Measurements from ENCODE around the gene UNC5A.

DNA sequence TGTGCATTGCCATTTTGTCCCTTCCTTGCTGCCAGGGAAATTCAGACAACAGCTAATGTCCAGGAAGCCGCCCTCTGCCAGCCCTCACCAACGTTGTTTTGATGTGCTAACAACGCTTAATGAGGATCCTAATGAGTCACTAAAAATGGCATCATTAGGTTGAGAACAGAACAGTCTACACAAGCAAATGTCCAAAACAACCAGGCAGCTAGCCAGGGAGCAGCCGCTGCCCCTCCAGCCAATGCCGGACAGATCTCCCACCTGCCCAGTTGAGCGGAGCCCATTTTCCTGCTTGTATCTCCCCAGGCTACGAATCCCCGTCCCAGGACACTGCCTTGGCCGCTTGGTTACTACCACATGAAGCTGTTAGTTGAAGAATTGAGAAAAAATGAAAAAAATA, 40.4 kb upstream of the UNC5A start:
- TF ChIP-seq, protein P1, sequence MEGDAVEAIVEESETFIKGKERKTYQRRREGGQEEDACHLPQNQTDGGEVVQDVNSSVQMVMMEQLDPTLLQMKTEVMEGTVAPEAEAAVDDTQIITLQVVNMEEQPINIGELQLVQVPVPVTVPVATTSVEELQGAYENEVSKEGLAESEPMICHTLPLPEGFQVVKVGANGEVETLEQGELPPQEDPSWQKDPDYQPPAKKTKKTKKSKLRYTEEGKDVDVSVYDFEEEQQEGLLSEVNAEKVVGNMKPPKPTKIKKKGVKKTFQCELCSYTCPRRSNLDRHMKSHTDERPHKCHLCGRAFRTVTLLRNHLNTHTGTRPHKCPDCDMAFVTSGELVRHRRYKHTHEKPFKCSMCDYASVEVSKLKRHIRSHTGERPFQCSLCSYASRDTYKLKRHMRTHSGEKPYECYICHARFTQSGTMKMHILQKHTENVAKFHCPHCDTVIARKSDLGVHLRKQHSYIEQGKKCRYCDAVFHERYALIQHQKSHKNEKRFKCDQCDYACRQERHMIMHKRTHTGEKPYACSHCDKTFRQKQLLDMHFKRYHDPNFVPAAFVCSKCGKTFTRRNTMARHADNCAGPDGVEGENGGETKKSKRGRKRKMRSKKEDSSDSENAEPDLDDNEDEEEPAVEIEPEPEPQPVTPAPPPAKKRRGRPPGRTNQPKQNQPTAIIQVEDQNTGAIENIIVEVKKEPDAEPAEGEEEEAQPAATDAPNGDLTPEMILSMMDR (conservative IDR thresholded peaks at IDR 0.05), result no peak
- TF ChIP-seq EZH2 (IDR thresholded peaks at IDR 0.05; ENCODE audit: low read depth), result no peak

All from PC-9 (cell line).